HL-60 (cell line): ENCODE results near the gene PBX3.

Experiments used
- DNase-seq, 2 experiments: peaks; one replicate each; pipeline ENCODE4 v3.0.0-alpha.2; 2010 to 2020; ENCODE audit warnings: low read depth in 1 of 2, low spot score in 1 of 2
- H3K27ac ChIP-seq: fragments of 250-450 bp; sonication (Bioruptor Pico); replicated peaks from 2 replicates; pipeline ENCODE4 v1.5.1; 2020; ENCODE audit warnings: mild to moderate bottlenecking, moderate library complexity
- H3K27me3 ChIP-seq: fragments of 250-450 bp; sonication (Bioruptor Pico); 2 replicates; pipeline ENCODE4 v1.5.1; 2021; ENCODE audit warnings: mild to moderate bottlenecking, moderate library complexity; ENCODE audit not compliant: insufficient read depth, poor library complexity, severe bottlenecking
- H3K4me3 ChIP-seq: replicated peaks from 2 replicates; pipeline ENCODE4 v1.5.1; 2011; ENCODE audit warnings: mild to moderate bottlenecking, control low read depth, low read length; ENCODE audit not compliant: insufficient read depth
- GABPA ChIP-seq: IDR thresholded peaks from 2 replicates; pipeline ENCODE4 v1.6.1; 2012; ENCODE audit warnings: low read depth
- POLR2AphosphoS5 ChIP-seq: IDR thresholded peaks from 2 replicates; pipeline ENCODE4 v1.6.1; 2012; ENCODE audit warnings: low read depth
- REST ChIP-seq: IDR thresholded peaks from 2 replicates; pipeline ENCODE4 v1.6.1; 2012; ENCODE audit warnings: low read depth; ENCODE audit not compliant: insufficient replicate concordance
- SPI1 ChIP-seq: IDR thresholded peaks from 2 replicates; pipeline ENCODE4 v1.6.1; 2012; ENCODE audit warnings: low read depth, mild to moderate bottlenecking, borderline replicate concordance
- TF ChIP-seq, protein P1 (sequence below): IDR thresholded peaks from one replicate; pipeline ENCODE4 v1.5.1; 2011; ENCODE audit warnings: low read length, control low read depth, inconsistent platforms; ENCODE audit not compliant: insufficient read depth

The PBX3 gene

DNA sequence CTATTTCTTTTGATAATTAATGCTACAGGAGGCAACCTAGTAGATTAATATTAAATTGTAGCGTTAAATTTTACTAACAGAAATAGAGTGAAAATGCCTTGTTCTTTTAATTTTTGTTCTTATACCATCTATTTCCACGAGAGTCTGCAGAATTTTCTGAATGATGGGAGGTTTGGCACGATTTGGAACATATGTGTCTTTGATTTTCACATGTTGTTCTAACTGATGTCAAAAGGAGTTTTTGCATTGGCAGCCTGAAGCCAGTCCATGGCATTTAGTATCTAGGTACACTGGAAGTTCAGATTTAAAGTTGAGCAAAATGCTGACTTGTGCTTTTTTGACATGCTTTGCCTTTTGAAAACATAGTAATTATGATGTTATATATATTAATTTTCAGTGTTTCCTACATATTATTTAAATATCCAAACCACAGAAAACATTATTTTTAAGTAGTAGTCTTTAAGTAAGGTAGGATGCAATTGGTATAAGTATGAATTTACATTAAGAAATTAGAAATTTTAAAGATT is 103.0 kb downstream of the PBX3 start:
- H3K4me3 ChIP-seq = no peak overlapping the region
- TF ChIP-seq POLR2AphosphoS5 (no peak), GABPA (no peak), REST (no peak), SPI1 (no peak)
- TF ChIP-seq, protein P1, sequence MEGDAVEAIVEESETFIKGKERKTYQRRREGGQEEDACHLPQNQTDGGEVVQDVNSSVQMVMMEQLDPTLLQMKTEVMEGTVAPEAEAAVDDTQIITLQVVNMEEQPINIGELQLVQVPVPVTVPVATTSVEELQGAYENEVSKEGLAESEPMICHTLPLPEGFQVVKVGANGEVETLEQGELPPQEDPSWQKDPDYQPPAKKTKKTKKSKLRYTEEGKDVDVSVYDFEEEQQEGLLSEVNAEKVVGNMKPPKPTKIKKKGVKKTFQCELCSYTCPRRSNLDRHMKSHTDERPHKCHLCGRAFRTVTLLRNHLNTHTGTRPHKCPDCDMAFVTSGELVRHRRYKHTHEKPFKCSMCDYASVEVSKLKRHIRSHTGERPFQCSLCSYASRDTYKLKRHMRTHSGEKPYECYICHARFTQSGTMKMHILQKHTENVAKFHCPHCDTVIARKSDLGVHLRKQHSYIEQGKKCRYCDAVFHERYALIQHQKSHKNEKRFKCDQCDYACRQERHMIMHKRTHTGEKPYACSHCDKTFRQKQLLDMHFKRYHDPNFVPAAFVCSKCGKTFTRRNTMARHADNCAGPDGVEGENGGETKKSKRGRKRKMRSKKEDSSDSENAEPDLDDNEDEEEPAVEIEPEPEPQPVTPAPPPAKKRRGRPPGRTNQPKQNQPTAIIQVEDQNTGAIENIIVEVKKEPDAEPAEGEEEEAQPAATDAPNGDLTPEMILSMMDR = no peak
- no peak overlapping the region for H3K27ac ChIP-seq
- no peaks in the 10 kb centered on the region for H3K27me3 ChIP-seq
- no peak for DNase-seq

DNA sequence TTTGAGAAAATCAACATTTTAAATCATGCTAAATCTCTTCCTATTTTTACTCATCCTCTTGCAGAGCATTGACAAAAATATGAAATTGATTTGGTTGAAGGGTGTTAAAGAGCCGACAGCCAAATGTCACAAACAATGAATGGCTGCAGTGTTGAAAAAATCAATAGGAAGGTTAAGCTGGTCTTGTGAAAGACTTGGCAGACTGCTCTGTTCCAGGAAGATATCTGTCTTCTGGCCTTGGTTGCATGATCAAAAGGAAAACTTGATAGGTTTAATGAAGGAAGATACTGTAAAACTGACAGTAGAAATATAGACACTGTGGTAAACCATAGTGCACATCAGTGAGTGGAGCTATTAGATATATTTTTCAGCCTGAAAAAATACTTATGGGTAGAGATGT is 103.6 kb downstream of the PBX3 start:
- Histone ChIP-seq H3K4me3 (no peak overlapping the region), H3K27ac (no peak overlapping the region), H3K27me3 (no peaks in the 10 kb centered on the region)
- TF ChIP-seq, protein P1 = no peak
- TF ChIP-seq REST = no peak
- TF ChIP-seq SPI1 = no peak
- TF ChIP-seq POLR2AphosphoS5 = no peak
- no peak for TF ChIP-seq GABPA
- DNase-seq = no peak

GRCh38 chr9:125851979-125852378 is 104.8 kb downstream of the PBX3 start:
- no peak overlapping the region for H3K4me3 ChIP-seq
- no peak for DNase-seq
- H3K27me3 ChIP-seq = no peaks in the 10 kb centered on the region
- TF ChIP-seq, protein P1 = no peak
- no peak for TF ChIP-seq REST
- TF ChIP-seq POLR2AphosphoS5 = no peak
- no peak for TF ChIP-seq SPI1
- TF ChIP-seq GABPA = no peak
- no peak overlapping the region for H3K27ac ChIP-seq
